ENCODE data around the gene MUSTN1.

The MUSTN1 gene

DNA sequence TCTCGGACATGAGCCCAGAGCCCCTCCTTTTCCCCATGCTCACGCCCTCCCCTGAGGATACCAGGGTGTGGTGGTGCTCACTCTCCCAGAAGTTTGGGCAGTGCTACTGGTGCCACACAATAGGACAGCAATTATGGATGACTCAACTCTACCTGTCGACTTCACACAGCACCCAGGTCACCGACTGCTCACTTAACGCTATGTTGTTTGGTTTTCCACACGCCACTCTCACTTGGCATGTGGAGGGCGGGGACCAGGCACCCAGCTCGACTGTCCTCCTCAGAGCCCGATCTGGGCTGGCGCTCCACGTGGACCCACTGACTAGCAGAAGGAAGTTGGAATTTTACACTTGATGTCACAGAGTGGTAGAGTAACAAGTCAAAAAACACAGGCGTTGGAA lies 31.6 kb upstream of the MUSTN1 start:
- DNase-seq (ENCODE audit: insufficient read length, low spot score), result no peak
- FAIRE-seq, result no peak
- TF ChIP-seq POLR2A (IDR thresholded peaks at IDR 0.05; ENCODE audit: low read depth, low read length), result no peak

- DNase-seq (ENCODE audit: insufficient read length, low spot score) (no peak), FAIRE-seq (no peak)
- TF ChIP-seq POLR2A (IDR thresholded peaks at IDR 0.05; ENCODE audit: low read depth, low read length), result no peak
Observed at GRCh38 chr3:52865994-52866393, 31.2 kb upstream of the MUSTN1 start.

DNA sequence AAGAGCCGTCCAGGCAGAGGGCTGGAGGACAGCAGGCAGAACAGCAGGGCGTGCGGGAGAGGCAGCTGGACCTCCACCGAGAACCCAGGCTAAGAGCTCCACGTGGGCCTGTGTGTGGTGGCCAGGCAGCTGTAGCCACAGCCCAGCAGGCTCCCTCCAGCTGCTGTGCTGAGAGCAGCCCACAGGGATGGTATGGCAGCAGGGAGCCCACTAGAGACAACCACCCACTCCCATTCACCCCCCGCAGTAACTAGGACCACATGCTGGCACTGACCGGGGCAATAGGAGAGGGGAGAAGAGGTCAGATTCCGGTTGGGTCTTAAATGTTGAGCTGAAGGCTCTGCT lies 25.6 kb upstream of the MUSTN1 start:
- DNase-seq (ENCODE audit: insufficient read length, low spot score), result no peak
- FAIRE-seq, result no peak
- no peak for TF ChIP-seq POLR2A (IDR thresholded peaks at IDR 0.05; ENCODE audit: low read depth, low read length)

DNA sequence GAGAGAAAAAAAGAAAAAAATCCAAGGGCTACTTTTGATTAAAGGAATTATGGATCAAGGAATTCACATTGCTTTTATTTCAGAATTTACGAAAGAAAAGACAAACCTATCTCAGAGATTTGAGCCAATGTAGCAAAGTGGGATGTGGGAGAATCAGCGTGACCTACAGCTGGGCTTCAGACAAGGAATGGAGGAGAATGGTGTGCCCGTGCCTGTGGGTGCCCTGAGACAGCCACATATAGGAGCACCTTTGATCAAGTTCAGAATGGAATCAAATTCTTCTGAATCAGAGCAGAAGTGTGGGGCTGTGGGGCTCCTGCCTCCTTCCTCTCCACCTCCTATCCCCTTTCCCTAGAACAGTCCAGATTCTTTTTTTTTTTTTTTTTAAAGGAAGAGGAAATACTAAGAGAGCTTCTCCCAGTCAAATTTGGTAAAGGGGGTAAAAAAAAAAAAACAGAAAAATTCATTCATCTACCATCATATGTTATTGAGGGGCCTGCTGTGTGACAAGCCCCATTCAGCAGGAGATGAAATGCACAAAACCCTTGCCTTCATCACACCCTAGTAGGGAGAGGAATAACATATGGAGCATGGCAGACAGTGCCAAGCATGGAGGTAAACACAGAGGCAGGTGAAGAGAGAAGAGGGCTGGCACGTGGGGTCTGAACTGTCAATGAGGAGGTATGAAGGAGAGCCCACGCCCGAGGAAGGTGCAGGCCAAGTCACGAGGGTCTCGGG lies 25.0 kb upstream of the MUSTN1 start:
- DNase-seq (ENCODE audit: insufficient read length, low spot score), result no peak
- FAIRE-seq, result no peak
- no peak for TF ChIP-seq POLR2A (IDR thresholded peaks at IDR 0.05; ENCODE audit: low read depth, low read length)

- no peak for TF ChIP-seq POLR2A (IDR thresholded peaks at IDR 0.05; ENCODE audit: low read depth, low read length)
- FAIRE-seq, result no peak
- no peak for DNase-seq (ENCODE audit: insufficient read length, low spot score)
Observed at GRCh38 chr3:52857864-52858263, 23.0 kb upstream of the MUSTN1 start.

GRCh38 chr3:52857133-52857532 lies 22.3 kb upstream of the MUSTN1 start:
- DNase-seq (ENCODE audit: insufficient read length, low spot score) (no peak), FAIRE-seq (no peak)

DNA sequence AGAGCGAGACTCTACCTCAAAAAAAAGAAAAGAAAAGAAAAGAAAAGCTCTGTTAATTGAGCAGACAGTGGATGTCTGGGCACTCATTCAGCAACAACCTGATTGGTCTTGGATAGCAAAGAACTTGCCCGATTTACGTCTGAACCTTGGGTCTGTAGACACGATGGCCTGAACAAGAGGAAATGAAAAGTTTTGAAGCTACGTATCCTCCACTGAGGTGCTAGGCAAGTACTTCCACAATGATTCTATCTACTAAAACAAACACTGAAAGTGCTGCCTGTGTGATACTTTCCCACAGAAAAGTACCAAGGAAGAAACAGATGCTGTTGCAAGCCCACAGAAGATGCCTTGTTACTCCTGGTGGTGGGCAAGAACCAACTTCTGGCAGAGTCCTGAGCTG lies 21.8 kb upstream of the MUSTN1 start:
- no peak for TF ChIP-seq POLR2A (IDR thresholded peaks at IDR 0.05; ENCODE audit: low read depth, low read length)
- FAIRE-seq (no peak), DNase-seq (ENCODE audit: insufficient read length, low spot score) (no peak)

More at GRCh38 chr3:52857133-52857532, 22.3 kb upstream of the MUSTN1 start:
- no peak for TF ChIP-seq POLR2A (IDR thresholded peaks at IDR 0.05; ENCODE audit: low read depth, low read length)

DNA sequence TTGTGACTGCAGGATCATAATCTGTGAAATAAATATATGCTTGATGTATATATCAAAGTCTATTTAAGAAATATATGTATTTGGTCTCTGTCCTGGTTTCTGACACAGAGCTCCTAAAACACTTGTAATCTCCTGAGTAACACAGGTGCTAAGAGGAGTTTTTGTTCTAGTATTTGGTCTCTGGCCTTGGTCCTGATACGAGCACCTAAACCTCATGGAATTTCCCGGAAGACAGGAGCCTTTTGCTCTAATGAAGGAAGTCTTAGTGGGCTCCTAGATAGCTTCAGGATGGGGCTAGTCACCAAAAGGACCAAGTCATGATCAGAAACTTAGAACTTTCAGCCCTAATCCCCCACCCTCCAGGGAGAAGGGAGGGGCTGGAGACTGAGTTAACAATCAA lies 19.2 kb upstream of the MUSTN1 start:
- TF ChIP-seq POLR2A (IDR thresholded peaks at IDR 0.05; ENCODE audit: low read depth, low read length), result no peak
- FAIRE-seq, result no peak

DNA sequence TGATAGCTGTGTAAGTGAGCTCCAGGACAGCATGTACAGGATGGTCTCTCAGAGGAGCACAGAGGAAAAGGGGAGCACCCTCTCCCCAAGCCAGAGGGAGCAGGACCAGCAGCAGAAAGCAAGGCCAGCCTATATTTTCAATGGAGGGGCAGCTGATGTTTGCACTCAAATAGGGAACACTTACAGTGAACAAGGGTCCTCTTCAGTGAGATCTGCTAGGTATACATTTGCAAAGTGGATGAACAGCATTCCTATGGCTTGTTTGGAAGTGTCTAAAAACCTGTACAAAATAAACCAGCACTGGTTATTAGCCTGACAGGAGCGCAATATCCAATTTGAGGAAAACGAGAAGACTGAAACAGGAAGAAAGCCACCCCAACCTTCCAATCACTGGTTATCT lies 17.6 kb upstream of the MUSTN1 start:
- FAIRE-seq (no peak), DNase-seq (ENCODE audit: insufficient read length, low spot score) (no peak)
- no peak for TF ChIP-seq POLR2A (IDR thresholded peaks at IDR 0.05; ENCODE audit: low read depth, low read length)

More for the DNA sequence above, 19.2 kb upstream of the MUSTN1 start:
- DNase-seq (ENCODE audit: insufficient read length, low spot score), result no peak

- FAIRE-seq, result peak; percentile 68
- no peak for TF ChIP-seq POLR2A (IDR thresholded peaks at IDR 0.05; ENCODE audit: low read depth, low read length)
- DNase-seq (ENCODE audit: insufficient read length, low spot score), result peak; percentile 73
Observed at GRCh38 chr3:52851348-52851747, 16.5 kb upstream of the MUSTN1 start.

GRCh38 chr3:52849656-52850055 lies 14.8 kb upstream of the MUSTN1 start:
- no peak for TF ChIP-seq POLR2A (IDR thresholded peaks at IDR 0.05; ENCODE audit: low read depth, low read length)
- FAIRE-seq (no peak), DNase-seq (ENCODE audit: insufficient read length, low spot score) (no peak)

DNA sequence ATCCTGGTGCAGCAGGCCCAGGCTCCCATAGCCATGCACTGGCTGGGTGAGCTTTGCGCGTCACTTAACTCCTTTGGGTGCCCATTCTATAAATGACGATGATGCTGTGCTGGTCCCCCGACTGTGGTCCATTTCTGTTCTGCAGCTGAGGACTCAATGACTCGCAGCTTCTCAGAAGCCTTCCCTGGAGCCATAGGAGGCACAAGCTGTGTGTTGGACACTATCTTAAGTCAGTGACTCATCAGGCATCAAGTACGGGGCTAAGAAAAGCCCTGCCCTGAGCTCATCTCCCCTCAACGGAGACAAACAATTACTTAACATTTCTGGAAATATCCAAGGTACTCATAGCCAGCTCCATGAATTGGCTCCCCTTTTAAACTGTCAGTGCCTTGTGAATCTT lies 13.8 kb upstream of the MUSTN1 start:
- TF ChIP-seq POLR2A (IDR thresholded peaks at IDR 0.05; ENCODE audit: low read depth, low read length), result no peak
- DNase-seq (ENCODE audit: insufficient read length, low spot score), result peak; percentile 38
- peak; percentile 74 for FAIRE-seq

GRCh38 chr3:52847726-52848125 lies 12.9 kb upstream of the MUSTN1 start:
- no peak for TF ChIP-seq POLR2A (IDR thresholded peaks at IDR 0.05; ENCODE audit: low read depth, low read length)
- FAIRE-seq (no peak), DNase-seq (ENCODE audit: insufficient read length, low spot score) (no peak)

DNA sequence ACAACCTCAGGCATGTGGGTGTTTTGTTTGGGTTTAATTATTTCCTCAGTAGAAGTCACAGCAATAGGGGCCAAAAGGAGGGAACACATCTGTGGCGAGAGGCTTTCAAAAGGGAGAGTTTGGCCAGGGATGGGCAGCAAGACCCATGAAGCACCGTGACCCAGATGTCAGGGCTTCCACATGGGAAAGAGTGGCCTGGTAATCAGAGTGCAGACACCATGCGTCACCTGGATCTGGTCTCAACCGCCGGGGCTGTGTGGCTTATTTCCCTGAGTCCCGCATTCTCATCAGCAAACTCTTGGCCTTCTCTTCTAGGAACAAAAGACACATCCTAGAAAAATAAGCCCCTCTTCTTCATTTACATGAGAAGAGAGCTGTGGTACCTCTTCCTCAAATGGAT lies 12.4 kb upstream of the MUSTN1 start:
- no peak for FAIRE-seq
- DNase-seq (ENCODE audit: insufficient read length, low spot score), result no peak
- TF ChIP-seq POLR2A (IDR thresholded peaks at IDR 0.05; ENCODE audit: low read depth, low read length), result no peak

GRCh38 chr3:52846432-52846965 lies 11.7 kb upstream of the MUSTN1 start:
- no peak for FAIRE-seq
- DNase-seq (ENCODE audit: insufficient read length, low spot score), result no peak
- TF ChIP-seq POLR2A (IDR thresholded peaks at IDR 0.05; ENCODE audit: low read depth, low read length), result no peak
